COR-L47 (cell line): Measurements from ENCODE around the gene TNN.
"Not testable (repeated sequence)": the region's sequence is repeated elsewhere in the genome, so short reads cannot be mapped to it uniquely, and the experiment has no call there.

Source experiments
- DNase-seq: peaks from one replicate; lab custom pipeline; 2025; lab: John Stamatoyannopoulos, UW

The TNN gene

DNA sequence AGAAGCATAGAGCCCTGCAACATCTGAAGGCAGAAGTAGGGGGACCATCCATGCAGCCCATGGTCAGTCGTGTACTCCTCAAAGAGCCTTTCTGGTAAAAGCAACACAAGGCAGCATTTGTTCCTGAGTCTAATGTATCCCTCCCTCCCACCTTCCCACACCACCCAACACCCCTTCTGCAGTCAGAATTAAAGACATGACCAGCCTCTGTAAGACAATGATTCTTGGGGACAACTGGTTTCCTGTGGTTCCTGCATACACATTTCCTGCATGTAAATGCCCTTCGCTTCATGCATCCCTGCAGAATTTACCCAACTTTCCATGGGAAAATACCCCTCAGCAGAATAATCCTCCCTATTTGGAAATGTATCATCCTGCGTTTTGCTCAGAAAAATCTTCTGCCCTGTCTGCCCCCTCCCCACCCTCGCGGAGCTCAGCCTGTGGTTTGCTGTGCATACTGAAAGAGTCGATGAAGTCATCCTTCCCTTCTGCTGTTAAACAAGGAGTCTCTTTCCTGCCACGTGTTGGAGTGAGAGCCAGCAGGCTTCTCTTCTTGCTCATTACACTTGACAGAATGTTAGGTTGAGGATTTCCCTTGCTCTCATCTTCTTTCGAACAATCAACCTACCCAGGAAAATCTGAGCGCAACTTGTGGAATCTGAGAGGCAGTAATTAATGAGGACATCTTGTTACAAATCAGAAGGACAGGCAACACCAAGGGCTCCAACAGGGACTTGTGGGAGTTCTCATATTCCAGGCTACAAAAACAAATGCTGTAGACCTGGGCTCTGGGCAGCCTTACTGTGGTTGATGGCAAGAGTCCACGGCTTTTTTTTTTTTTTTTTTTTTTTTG is 4.7 kb downstream of the TNN start:
- no peak for DNase-seq

DNA sequence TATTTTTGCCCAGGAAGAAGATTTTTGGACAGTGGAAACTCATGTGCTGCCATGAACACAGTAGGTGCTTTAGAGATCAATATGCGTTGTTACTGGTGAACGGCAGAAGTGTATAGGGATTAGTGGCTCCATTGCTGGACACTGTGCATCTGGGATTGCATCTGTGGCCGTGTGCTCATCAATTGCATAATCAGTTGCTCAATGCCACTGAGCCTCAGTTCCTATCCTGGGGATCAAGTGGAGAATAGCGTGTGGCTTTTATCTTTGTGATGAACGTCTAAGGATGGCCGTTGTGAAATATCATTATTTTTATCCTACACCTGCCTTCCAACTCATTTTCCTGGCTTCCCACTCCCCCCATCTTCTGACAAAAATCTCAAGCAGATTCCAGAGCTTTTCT is 5.4 kb downstream of the TNN start:
- DNase-seq = no peak

DNA sequence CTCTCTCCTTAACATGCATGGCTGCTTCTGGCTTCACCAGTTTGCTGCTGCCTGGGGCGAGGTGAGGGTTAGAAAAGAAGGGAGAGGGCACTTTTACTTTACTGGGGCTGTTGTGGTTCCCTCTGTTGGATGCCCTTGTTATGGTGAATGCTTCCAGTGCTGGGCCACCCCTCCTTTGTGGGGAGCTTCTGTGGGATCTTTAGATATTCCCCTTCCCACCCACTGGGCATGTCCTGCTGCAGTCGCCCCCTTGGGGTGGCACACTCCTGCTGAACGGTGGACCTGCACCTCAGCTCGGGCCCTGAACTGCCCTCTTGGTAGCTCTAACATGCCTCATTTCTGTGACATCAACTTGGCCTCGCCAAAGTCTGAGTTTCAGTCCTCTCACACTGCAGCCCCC is 6.0 kb downstream of the TNN start:
- DNase-seq = no peak

DNA sequence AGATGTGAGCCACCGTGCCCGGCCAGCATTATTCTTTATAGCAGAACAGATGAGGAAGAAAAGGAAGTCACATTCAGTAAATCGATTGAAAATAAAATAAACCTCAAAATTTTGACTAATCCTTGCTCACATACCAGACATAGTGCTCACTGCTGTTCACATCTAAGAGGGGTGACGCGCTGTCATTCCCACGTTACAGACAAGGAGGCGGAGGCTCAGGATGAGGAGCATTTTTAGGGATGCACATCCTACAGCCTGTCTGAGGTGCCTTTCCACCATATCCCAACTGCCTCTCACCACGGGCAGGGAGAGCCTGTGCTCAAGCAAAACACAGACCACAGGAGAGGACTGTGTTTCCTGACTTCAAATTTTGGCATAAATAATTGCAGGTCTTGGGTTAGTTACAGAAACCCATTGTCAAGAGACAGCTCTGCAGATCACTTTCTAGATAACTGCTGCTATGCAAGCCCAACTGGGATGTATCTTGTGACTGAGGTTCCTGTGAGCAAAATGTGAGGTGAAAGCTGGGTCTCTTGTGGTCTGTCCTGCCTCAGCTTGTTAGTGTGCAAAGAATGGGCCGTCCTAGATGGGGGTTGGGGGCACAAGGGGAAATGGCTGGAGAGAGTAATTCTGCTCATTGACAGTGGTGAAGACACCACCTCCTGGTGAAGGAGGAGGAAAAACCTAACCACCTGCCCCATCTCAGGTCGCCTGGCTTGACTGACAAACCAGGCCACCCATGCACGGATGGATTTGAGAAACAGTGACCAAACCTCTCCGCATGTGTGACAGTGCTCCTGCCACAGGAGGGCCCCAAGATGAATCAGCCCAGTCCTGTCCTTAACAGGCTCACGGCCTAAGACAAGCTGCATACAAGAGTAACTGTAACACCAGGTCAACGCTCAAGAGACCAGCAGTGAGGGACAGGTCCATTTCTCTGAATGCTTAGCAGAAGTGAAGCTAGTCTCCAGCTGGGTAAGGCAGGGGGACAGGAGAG is 8.2 kb downstream of the TNN start:
- no peak for DNase-seq

DNA sequence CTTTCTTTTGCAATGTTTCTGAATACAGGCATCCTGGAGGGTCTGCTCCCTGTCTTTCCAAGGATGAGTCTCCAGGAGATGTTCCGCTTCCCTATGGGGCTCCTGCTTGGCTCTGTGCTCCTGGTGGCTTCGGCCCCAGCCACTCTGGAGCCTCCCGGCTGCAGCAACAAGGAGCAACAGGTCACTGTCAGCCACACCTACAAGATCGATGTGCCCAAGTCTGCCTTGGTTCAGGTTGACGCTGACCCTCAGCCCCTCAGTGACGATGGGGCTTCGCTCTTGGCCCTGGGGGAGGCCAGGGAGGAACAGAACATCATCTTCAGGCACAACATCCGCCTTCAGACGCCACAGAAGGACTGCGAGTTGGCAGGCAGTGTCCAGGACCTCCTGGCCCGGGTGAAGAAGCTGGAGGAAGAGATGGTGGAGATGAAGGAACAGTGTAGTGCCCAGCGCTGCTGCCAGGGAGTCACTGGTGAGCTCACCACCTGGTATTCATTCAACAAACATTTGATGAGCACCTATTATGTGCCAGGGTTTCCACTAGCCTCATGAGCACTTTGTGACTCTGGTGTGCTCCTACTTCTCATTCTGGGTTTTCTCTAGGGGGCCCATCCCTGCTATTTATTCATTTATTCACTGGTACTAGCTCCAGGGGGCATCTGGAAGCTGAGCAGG is 9.9 kb downstream of the TNN start:
- DNase-seq = no peak

DNA sequence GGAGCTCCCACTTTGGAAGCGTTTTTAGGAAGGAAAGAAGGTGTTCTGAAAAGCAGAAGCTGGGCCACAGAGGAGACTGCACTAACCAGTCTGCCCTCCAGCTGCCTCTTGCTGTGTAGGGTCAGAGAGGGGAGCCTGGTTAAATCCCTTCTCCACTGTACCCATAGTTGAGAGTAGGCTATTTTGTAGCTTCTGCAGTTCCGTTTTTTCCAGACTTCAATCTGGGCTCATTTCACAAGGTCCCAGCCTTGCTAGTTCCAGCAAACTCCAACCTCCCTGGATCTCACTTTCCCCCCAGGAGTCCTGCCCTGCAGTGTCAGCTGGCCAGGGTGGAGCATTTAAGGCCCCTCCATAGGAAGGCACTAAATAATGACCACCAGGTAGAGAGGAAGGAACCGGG is 11.0 kb downstream of the TNN start:
- no peak for DNase-seq

DNA sequence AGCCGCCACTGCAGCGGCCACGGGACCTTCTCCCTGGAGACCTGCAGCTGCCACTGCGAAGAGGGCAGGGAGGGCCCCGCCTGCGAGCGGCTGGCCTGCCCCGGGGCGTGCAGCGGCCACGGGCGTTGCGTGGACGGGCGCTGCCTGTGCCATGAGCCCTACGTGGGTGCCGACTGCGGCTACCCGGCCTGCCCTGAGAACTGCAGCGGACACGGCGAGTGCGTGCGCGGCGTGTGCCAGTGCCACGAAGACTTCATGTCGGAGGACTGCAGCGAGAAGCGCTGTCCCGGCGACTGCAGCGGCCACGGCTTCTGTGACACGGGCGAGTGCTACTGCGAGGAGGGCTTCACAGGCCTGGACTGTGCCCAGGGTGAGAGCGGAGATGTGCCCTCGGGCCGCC is 11.7 kb downstream of the TNN start:
- DNase-seq = no peak

DNA sequence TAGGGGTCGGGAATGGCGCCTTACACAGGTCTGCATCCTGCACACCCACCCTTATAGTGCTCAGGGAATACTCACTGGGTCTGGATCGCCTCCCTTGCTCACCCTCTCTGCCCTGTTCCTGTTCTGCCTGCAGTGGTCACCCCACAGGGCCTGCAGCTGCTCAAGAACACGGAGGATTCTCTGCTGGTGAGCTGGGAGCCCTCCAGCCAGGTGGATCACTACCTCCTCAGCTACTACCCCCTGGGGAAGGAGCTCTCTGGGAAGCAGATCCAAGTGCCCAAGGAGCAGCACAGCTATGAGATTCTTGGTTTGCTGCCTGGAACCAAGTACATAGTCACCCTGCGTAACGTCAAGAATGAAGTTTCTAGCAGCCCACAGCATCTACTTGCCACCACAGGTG is 12.4 kb downstream of the TNN start:
- no peak for DNase-seq

DNA sequence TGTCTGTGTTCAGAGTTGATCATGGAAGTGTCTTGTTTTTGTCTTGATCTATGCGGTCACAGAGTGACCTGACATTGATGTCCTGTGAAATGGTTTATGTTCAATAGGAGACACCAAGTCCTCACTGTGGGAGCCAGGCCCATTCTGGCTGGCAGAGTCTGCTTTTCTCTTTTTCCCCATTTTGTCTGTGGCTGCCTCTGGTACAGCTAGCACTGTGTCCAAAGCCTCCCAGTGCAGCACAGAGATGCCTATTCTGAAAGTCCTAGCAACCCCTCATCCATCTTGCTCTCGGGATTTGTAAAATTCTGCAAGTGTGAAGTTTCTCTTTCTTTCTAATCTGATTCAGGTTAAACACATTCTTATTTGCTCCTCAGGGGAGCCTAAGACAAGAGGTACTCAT is 14.3 kb downstream of the TNN start:
- DNase-seq = no peak

DNA sequence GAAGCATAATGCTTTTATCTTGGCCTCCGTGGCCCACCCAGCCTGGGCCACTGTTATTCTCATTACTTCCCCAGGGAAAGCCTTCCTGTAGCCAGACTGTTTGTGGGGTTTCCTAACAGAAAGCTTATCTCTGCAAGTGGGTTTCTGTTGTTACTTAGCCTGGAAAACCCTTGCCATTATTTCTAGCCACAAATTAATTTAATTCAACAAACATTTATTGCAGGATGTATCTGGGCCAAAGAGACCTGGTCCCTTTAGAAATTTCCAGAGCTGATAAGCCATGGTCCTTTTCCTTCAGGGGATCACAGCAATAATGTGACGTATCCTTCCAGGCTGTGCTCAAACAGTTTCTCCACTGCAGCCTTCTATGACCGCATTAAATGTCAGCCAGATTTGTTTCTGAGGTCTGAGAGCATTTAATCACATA is 20.9 kb downstream of the TNN start:
- no peak for DNase-seq

DNA sequence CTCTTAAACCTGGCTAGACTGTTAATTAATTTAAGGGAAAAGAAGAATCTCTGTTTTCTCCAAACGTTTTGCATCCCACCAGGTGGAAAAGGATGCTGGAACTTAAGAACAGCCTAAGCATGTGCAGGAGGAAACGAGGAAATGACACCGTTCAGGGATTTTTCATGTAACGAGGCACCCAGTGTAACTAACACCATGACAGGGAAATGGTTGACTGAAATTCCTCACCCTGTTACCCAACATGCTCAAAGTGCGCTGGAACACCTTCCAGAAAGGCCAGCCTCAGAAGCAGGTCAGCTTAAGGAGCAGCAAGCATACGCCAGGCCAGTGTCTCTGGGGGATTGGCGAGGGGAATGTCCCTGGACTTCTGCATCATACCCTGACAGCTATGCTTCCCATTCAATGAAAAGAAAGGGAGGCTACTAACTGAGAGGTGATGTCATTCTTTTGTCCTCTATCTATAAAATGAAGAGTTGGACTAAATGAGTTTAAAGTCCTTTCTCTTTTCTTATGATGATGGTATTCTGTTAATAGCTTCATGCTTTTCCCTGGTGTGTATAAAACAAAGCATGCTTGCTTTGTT is 21.6 kb downstream of the TNN start:
- no peak for DNase-seq

DNA sequence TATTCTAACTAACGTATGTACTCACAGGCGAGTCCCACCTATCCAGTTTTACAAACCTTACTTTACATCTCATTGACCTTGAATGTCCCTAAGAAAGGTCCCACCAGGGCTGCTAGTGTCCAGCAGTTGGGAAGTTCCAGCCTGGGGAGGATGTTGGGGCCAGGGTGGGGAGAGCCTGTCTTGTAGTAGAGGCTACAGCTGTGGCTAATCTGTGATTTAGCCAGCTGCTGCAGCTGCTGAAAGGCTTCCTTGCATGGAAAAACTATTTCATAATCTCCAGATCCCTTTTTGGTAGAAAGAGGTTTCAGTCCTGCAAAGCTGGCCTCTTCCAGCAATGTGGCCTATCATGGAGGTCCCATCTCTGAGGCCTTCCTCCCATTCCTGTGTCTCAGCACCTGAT is 23.1 kb downstream of the TNN start:
- DNase-seq = no peak

DNA sequence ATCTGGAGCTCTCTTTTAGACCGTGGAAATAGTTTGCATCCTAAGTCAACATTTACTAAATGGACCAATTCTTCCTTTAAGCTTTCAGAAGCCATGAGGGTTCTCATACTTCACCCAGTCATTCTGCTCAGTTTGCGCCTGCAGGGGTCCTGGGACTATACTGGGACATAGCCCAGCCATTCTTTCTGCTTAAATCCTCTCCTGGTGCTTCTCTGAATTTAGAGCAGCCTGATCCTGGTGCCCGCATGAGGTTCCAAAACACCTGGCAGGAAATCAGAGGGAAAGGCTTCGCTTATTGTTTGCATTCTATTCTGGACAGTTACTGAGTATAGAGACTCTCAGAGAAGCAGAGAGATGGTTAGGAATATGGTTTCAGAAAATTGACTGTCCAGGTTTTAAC is 27.0 kb downstream of the TNN start:
- no peak for DNase-seq

DNA sequence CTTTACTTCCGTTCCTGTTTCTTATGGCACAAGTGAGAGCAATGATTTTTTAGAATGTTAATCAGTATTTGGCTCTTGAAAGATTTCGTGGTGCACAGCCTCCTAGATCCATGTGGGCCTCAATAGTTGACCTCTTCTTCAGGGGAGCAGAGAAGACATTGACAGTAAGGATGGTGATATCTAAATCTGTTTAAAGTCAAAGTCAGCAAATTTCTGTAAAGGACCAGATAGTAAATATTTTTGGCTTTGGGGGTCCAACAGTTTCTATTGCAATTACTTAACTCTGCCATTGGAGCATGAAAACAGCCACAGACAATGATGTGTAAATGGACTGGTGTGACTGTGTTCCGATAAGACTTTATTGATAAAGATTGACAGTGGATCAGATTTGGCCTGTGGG is 27.4 kb downstream of the TNN start:
- DNase-seq = no peak

DNA sequence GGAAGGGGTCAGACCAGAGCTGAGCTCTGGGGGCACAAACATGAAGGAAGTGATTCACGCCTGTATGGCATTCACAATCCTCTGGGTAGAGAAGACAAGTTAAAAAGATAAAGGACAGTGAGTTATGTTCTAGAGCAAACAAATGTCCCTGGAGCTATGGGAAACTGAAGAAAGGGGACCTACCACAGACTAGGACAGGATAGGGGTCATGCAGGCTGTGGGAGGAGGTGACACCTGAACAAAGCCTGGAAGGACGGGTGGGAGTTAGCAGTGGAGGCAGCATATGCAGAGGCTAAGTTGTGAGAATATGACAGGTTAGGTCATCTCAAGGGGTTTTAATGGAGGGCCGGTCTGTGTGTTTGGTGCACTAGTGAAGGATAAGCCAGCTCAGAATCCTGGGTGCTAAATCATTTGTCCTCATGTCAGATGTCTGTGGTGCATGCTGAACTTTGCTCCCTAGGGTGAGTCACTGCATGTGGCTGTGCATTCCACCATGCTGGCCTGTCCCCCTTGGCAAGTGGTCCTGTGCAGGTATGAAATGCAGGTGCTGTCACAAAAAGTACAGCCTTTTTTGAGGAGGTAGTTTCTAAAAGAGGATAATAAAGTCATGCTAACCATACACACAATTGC is 28.5 kb downstream of the TNN start:
- DNase-seq = no peak

DNA sequence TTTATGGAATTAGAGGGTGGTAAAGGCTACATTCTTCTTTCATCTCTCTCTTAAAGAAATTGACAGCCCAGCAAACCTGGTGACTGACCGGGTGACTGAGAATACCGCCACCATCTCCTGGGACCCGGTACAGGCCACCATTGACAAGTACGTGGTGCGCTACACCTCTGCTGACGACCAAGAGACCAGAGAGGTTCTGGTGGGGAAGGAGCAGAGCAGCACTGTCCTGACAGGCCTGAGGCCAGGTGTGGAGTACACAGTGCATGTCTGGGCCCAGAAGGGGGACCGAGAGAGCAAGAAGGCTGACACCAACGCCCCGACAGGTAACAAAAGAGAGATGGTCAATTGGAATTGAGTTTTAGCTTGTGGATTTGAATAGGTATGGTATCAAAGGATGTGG is 29.7 kb downstream of the TNN start:
- DNase-seq = no peak

DNA sequence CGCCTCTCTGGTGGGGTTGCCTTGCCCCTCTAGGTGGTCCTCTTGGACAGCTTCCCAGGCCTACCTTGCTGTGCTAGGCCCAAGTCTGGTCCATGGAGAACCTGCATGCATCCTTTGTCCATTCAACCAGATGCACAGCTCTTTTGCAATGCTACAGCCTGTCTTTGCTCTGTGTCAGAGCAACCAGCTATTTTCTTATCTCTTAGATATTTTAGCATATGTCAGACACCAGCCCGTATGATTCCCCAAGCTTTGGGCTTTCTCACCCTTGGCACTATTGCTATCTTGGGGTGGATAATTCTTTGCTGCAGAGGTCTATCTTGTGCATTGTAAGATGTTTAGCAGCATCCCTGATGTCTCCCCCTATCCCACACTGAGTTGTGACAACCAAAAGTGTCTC is 32.3 kb downstream of the TNN start:
- DNase-seq = no peak

DNA sequence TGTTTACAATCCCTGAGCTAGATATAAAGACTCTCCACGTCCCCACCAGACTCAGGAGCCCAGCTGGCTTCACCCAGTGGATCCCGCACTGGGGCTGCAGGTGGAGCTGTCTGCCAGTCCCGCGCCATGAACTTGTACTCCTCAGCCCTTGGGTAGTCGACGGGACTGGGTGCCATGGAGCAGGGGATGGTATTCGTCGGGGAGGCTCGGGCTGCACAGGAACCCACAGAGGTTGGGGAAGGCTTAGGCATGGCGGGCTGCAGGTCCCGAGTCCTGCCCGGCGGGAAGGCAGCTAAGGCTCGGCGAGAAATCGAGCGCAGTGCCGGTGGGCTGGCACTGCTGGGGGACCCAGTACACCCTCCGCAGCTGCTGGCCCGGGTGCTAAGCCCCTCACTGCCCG is 34.5 kb downstream of the TNN start:
- not testable (repeated sequence) for DNase-seq

DNA sequence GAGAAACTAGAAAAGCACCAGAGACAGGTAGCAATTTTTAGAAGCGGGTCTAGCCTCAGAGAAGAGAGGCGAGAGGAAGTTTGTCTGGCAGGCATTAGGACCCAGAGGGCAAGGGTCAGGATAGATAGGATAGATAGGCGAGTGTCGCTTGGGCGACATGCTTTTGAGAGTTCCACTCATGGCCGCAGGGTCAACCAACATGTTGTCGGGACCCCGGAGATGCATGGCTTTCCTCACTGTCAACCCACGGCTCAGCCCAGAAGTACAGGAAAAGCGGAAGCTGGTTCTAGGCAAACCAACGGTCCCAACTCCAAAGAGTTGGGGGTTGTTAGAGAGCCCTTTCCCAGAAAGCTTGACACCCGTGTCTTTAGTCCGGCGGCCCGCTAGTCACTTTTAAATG is 38.9 kb downstream of the TNN start:
- not testable (repeated sequence) for DNase-seq

DNA sequence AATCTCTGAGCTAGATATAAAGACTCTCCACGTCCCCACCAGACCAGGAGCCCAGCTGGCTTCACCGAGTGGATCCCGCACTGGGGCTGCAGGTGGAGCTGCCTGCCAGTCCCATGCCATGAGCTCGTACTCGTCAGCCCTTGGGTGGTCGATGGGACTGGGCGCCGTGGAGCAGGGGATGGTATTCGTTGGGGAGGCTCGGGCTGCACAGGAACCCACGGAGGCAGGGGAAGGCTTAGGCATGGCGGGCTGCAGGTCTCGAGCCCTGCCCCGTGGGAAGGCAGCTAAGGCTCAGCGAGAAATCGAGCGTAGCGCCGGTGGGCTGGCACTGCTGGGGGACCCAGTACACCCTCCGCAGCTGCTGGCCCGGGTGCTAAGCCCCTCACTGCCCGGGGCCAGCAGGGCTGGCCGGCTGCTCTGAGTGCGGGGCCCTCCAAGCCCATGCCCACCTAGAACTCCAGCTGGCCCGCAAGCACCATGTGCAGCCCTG is 40.7 kb downstream of the TNN start:
- DNase-seq = not testable (repeated sequence)

DNA sequence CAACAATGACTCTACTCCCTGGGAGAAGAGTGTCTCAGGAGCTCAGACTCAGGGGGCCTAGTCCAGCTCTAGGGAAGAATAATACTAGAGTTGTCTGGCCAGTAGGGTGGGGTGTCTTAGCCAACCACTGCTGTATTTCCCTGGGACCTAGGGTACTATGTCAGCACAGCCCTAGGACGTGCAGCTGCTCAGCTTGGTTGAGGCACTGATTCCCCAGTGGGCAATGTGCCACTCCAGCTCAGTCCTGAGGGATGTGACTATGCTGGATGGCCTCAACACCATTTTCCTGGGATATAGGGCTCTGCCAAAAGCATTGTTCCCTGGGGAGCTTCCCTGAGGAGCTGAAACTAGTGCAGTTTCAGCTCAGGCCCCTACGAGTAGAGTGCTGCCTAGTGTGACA is 47.4 kb downstream of the TNN start:
- no peak for DNase-seq
